Astrocyte of the hippocampus (primary cell): ENCODE data around the gene ATP5PD.
A peak's percentile ranks its signal among the peaks of the same experiment; 100 is the strongest.
"Not testable (repeated sequence)": the region's sequence is repeated elsewhere in the genome, so short reads cannot be mapped to it uniquely, and the experiment has no call there.

Experiments used
- DNase-seq: peaks from one replicate; pipeline ENCODE4 v3.0.0; 2011; ENCODE audit warnings: low read depth, low spot score

Gene ATP5PD

GRCh38 chr17:75020331-75021110 is 26.2 kb downstream of the ATP5PD start:
- no peak for DNase-seq

GRCh38 chr17:75019710-75020109 is 27.1 kb downstream of the ATP5PD start:
- no peak for DNase-seq

DNA sequence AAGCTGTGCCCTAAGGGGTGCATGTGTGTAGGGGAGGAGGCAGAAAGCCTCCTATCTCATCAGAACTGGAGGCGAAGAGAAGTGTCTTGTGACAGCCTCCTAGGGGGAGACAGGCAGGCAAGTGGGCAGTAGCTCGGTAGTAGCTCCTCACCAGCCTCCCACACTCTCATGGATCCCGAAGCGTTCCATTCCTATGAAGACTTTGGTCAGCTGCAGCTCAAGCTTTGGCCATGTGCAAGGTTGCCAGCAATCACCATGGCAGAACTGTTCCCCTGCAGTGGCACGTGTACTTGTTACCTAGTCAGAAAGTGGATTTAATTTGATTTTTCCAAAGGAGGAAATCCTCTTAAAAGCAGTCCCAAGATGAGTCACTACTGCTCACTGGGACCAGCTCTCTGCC is 27.6 kb downstream of the ATP5PD start:
- DNase-seq: no peak

DNA sequence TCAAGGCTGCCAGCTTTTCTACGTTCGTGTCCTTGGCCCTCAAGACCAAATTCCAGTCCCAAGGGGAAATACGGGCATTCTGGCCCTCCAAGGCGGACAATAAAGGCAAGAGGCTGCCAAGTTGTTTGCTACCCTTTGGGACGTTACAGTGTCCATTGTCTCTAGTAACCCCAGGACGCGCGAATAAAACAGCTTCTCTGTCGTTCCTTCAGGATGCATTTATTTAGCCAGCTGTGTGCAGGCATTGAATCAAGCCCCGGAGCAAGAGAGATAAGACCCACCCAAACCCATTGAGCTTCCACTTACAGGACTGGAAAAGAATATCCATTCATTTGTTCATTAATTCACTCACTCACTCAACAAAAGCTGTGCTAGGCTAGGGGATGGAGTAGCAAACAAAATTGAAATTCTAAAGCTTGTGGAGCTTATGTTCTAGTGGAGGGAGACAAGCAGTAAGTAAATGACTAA is 33.6 kb downstream of the ATP5PD start:
- no peak for DNase-seq

DNA sequence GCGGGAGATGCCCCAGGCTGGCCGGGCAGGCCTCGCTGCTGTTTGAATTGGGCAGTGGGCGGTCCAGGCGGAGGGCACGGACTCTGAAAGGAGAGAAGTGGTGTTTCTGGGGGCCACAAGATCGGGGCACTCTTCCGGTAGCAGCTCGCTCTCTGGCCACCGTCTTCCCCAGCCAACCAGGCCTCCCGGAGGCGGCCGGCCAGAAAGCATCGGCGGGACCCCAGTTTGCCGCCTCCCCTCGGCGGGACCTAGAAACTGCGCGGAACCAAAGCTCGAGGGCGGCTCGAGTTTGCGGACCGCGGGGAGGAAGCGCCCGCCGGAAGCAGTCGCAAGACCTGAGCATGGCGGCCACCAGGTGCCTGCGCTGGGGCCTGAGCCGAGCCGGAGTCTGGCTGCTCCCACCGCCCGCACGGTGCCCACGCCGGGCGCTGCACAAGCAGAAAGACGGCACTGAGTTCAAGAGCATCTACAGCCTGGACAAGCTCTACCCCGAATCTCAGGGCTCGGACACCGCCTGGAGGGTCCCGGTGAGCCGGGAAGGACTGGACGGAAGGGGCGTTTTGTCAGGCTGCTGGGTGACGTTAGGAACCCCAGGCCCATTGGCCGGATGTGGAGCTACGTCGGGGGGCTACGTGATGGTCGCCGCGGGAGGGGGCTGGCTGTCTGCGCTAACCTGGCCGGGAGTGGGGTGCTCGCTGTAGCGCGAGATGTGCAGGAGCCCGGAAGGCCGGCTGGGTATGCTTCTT is 34.2 kb downstream of the ATP5PD start, which contains the start of gene MRPL58:
Gene MRPL58, plus strand, starts transcription at position 325 of the 746 bp plus-strand sequence. Its CDS starts 17 bp downstream, at position 342.
- peak; percentile 95 for DNase-seq

- no peak for DNase-seq
Observed at GRCh38 chr17:75012096-75012345, 34.7 kb downstream of the ATP5PD start.

DNA sequence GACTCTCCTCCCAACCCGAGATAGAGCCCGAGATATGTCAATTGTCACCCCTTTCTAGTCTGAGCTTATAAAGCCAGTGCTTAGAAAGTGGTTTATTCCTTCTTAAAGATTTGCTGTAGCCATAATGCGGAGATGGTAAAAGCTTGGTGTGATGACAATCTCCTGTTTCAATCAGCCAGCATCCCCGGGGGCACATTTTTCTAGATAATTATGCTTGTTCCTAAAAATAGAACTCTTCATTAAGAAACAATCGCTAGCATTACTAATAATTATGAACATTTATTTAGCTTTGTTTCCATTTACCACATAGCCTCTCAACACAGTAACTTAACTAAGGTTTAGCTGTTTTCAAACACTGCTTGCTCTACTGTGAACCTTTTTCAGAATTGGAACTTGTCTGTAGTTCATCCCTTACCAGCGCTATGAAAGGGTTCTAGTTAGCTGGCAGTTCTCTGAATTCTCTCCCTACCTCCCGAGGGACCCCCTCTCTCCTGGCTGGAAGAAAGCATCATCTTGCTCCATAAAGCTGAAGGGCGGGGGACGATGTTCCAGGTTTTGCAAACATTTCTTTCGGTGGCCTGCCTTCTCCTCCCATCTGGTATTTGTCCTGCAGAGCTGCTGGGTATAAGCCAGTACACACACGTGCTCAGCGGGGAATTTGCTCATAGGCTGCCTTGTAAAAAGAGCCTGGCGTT is 35.2 kb downstream of the ATP5PD start:
- DNase-seq: peak; percentile 71

DNA sequence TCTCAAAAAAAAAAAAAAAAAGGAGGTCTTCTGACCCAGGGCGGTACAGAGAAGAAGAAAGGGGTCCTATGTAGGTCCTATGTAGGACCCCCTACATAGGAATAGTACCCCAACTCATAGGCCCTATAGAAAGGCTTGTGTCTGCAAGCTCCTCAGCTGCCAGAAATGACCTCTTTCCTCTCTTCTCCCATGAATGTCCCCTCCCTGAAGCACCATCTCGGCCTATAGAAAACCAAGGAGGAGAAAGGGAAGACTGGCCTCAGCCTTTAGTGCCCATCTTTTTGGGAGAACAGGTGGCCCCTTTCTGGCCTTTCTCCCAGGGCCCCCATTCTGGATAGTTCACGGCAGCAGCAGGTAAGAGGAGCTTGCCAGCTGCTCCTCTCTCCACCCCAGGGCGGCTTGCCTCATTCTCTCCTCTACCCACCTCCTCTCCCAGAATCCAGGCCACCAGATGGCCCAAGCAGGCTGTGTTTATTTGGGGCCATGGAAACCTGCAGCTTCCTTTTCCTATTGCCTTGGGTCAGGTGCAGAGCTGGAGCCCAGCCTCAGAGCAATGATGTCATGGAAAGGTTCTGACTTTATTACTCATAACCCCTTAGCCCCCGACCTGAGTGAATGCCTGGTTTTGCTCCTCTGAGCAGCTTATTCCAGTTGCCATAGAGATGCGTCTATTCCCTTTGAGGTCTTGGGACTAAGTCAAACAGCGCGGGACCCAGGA is 35.9 kb downstream of the ATP5PD start:
- DNase-seq: no peak

DNA sequence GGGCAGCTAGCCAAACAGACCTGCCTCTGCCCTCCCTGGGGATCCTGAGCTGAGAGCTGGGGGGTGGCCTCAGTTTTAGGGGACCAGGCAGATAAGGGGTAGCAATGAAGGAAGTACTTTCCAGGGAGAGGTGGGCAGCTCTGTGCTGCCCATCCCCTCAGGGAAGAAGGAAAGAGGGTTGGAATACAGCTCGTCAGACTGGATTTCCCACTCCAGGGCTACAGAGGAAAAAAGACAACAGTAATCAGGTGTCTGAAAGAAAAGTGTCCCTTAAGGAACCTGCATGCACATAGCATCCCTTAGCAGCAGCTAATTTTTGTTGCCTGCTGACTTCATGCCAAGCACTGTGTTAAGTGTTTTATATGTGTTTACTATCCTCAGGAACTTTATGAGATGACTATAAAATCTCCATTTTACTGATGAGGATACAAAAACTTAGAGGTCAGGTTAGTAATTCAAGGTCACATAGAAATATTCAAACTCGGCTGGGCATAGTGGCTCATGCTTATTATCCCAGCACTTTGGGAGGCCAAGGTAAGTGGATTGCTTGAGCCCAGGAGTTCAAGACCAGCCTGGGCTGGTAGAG is 37.5 kb downstream of the ATP5PD start:
- DNase-seq: no peak

- DNase-seq: no peak
Observed at GRCh38 chr17:75008373-75008772, 38.4 kb downstream of the ATP5PD start.

GRCh38 chr17:75006653-75007052 is 40.1 kb downstream of the ATP5PD start:
- no peak for DNase-seq

GRCh38 chr17:75006084-75006483 is 40.7 kb downstream of the ATP5PD start:
- not testable (repeated sequence) for DNase-seq

GRCh38 chr17:75005291-75005690 is 41.5 kb downstream of the ATP5PD start:
- DNase-seq: no peak

GRCh38 chr17:75004371-75004770 is 42.4 kb downstream of the ATP5PD start:
- DNase-seq: no peak

- no peak for DNase-seq
Observed at GRCh38 chr17:75003957-75004355, 42.8 kb downstream of the ATP5PD start.

DNA sequence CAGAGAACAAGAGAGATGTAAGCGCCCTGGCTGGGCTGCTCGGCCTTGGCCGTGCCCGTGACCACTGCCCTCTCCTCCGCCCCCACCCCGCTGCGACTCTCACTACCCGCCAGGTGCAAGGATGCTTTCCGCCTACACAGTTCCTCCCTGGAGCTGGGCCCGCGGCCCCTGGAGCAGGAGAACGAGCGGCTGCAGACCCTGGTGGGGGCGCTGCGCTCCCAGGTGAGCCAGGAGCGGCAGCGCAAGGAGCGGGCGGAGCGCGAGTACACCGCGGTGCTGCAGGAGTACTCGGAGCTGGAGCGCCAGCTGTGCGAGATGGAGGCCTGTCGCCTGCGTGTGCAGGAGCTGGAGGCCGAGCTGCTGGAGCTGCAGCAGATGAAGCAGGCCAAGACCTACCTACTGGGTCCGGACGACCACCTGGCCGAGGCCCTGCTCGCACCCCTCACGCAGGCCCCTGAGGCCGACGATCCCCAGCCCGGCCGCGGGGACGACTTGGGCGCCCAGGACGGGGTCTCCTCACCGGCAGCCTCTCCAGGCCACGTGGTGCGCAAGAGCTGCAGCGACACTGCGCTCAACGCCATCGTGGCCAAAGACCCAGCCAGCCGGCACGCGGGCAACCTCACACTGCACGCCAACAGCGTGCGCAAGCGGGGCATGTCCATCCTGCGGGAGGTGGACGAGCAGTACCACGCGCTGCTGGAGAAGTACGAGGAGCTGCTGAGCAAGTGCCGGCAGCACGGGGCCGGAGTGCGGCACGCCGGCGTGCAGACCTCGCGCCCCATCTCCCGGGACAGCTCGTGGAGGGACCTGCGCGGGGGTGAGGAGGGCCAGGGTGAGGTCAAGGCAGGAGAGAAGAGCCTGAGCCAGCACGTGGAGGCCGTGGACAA is 43.5 kb downstream of the ATP5PD start:
- DNase-seq: no peak

GRCh38 chr17:75001915-75002843 is 44.6 kb downstream of the ATP5PD start:
- DNase-seq: no peak

- no peak for DNase-seq
Observed at GRCh38 chr17:74999523-74999922, 47.2 kb downstream of the ATP5PD start.

GRCh38 chr17:74998783-74999182 is 48.0 kb downstream of the ATP5PD start:
- no peak for DNase-seq
